ENCODE measurements around the gene PXDN.

The PXDN gene

GRCh38 chr2:1687254-1687653 lies 57.1 kb downstream of the PXDN start:
- H3K4me3 ChIP-seq (ENCODE audit: low read length): no peak overlapping the region

GRCh38 chr2:1686784-1687105 lies 57.6 kb downstream of the PXDN start:
- Histone ChIP-seq H3F3A (ENCODE audit: insufficient read depth, low read length) (no peaks in the 10 kb centered on the region), H3K4me3 (ENCODE audit: low read length) (no peak overlapping the region), H3K9me3 (replicated peaks; ENCODE audit: insufficient read depth, low read length) (no peaks in the 10 kb centered on the region), H3K79me2 (ENCODE audit: low read length) (no peaks in the 10 kb centered on the region), H2AFZ (ENCODE audit: low read length) (no peak overlapping the region), H3K9me2 (replicated peaks; ENCODE audit: insufficient read depth, low read length) (no peaks in the 10 kb centered on the region), H3K27ac (ENCODE audit: low read length) (no peak overlapping the region), H4K20me1 (ENCODE audit: insufficient read depth, low read length) (no peaks in the 10 kb centered on the region), H3K9ac (ENCODE audit: low read length) (no peak overlapping the region), H3K36me3 (replicated peaks; ENCODE audit: insufficient read depth, low read length) (no peaks in the 10 kb centered on the region), H3K27me3 (replicated peaks; ENCODE audit: insufficient read depth, low read length) (no peaks in the 10 kb centered on the region), H3K4me2 (ENCODE audit: low read depth, low read length) (no peak overlapping the region), H3K4me1 (ENCODE audit: low read length) (no peaks in the 10 kb centered on the region)
- DNase-seq: no peak
- TF ChIP-seq CTCF (IDR thresholded peaks at IDR 0.05; ENCODE audit: low read length) (no peak), EZH2 (optimal IDR thresholded peaks at IDR 0.05; ENCODE audit: low read depth, low read length) (no peak), EZH2phosphoT487 (IDR thresholded peaks at IDR 0.05; ENCODE audit: low read length) (no peak)

More at GRCh38 chr2:1687254-1687653, 57.1 kb downstream of the PXDN start:
- Histone ChIP-seq H3K4me2 (ENCODE audit: low read depth, low read length) (no peak overlapping the region), H3K27me3 (replicated peaks; ENCODE audit: insufficient read depth, low read length) (no peaks in the 10 kb centered on the region), H3K27ac (ENCODE audit: low read length) (no peak overlapping the region), H3F3A (ENCODE audit: insufficient read depth, low read length) (no peaks in the 10 kb centered on the region), H3K9me2 (replicated peaks; ENCODE audit: insufficient read depth, low read length) (no peaks in the 10 kb centered on the region), H3K9ac (ENCODE audit: low read length) (no peak overlapping the region), H4K20me1 (ENCODE audit: insufficient read depth, low read length) (no peaks in the 10 kb centered on the region), H3K9me3 (replicated peaks; ENCODE audit: insufficient read depth, low read length) (no peaks in the 10 kb centered on the region), H2AFZ (ENCODE audit: low read length) (no peak overlapping the region), H3K36me3 (replicated peaks; ENCODE audit: insufficient read depth, low read length) (no peaks in the 10 kb centered on the region), H3K79me2 (ENCODE audit: low read length) (no peaks in the 10 kb centered on the region), H3K4me1 (ENCODE audit: low read length) (no peaks in the 10 kb centered on the region)
- no peak for DNase-seq
- TF ChIP-seq EZH2 (optimal IDR thresholded peaks at IDR 0.05; ENCODE audit: low read depth, low read length) (no peak), CTCF (IDR thresholded peaks at IDR 0.05; ENCODE audit: low read length) (no peak), EZH2phosphoT487 (IDR thresholded peaks at IDR 0.05; ENCODE audit: low read length) (no peak)

GRCh38 chr2:1685957-1686783 lies 58.1 kb downstream of the PXDN start:
- Histone ChIP-seq H3F3A (ENCODE audit: insufficient read depth, low read length) (no peaks in the 10 kb centered on the region), H2AFZ (ENCODE audit: low read length) (no peak overlapping the region), H3K4me1 (ENCODE audit: low read length) (no peaks in the 10 kb centered on the region), H3K27me3 (replicated peaks; ENCODE audit: insufficient read depth, low read length) (no peaks in the 10 kb centered on the region), H3K9me3 (replicated peaks; ENCODE audit: insufficient read depth, low read length) (no peaks in the 10 kb centered on the region), H3K79me2 (ENCODE audit: low read length) (no peaks in the 10 kb centered on the region), H4K20me1 (ENCODE audit: insufficient read depth, low read length) (no peaks in the 10 kb centered on the region), H3K36me3 (replicated peaks; ENCODE audit: insufficient read depth, low read length) (no peaks in the 10 kb centered on the region), H3K4me3 (ENCODE audit: low read length) (no peak overlapping the region), H3K9me2 (replicated peaks; ENCODE audit: insufficient read depth, low read length) (no peaks in the 10 kb centered on the region), H3K4me2 (ENCODE audit: low read depth, low read length) (no peak overlapping the region), H3K27ac (ENCODE audit: low read length) (no peak overlapping the region), H3K9ac (ENCODE audit: low read length) (no peak overlapping the region)
- DNase-seq: no peak
- no peak for TF ChIP-seq EZH2 (optimal IDR thresholded peaks at IDR 0.05; ENCODE audit: low read depth, low read length)
- no peak for TF ChIP-seq CTCF (IDR thresholded peaks at IDR 0.05; ENCODE audit: low read length)
- no peak for TF ChIP-seq EZH2phosphoT487 (IDR thresholded peaks at IDR 0.05; ENCODE audit: low read length)

Data from MM.1S (cell line).